ENCODE results near the gene ALDOB.

Gene ALDOB

GRCh38 chr9:101383361-101383760, 52.2 kb downstream of the ALDOB start:
- no peak for DNase-seq (ENCODE audit: low read depth)

- DNase-seq (ENCODE audit: low read depth), result no peak
These were observed 53.7 kb downstream of the ALDOB start for GRCh38 chr9:101381833-101382342.

DNA sequence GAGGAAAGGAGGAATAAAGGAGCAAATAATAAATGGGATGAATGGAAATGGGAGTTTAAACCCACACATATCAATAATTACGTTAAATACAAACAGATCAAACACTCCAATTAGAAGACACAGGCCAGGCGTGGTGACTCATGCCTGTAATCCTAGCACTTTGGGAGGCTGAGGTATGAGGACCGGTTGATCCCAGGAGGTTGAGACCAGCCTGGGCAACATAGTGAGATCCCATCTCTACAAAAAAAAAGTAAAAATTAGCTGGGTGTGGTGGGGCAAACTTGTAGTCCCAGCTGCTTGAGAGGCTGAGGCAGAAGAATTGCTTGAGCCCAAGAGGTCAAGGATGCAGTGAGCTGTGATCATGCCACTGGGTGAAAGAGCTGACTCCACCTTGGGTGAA, 54.5 kb downstream of the ALDOB start:
- no peak for DNase-seq (ENCODE audit: low read depth)

- no peak for DNase-seq (ENCODE audit: low read depth)
These were observed 55.3 kb downstream of the ALDOB start for GRCh38 chr9:101380295-101380694.

DNA sequence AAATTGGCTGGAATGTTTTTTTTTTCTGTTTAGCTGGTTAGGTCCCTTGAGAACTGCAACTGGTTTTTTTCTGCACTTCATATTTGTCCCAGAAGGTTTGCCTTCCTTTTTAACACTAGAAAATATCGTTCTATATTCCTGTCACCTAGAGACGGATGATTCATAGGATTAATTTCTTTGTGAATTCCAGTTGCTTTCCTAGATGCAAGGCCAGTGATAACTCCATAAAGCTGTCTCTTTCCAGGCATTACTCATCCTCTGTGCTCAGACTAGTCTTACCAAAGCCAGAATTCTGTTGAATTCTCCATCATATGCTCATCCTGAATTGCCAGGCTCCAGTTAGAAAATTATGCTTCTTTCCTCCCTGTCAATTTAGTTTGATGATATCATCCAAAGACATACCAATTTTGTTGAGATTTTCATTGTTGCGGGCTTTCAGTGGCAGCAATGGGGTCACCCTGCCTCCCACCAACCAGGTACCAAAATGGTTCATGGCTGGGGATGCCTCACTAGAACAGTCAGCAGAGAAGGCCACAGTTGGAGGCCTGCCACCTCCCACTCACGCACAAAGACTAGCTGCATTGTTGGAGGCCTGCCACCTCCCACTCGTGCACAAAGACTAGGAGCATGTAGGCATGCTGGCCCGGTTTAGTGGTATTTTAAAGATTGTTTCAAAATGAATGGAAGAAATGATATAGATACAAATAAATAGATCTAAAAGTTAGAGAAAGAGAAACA, 59.3 kb downstream of the ALDOB start:
- DNase-seq (ENCODE audit: low read depth), result no peak

DNA sequence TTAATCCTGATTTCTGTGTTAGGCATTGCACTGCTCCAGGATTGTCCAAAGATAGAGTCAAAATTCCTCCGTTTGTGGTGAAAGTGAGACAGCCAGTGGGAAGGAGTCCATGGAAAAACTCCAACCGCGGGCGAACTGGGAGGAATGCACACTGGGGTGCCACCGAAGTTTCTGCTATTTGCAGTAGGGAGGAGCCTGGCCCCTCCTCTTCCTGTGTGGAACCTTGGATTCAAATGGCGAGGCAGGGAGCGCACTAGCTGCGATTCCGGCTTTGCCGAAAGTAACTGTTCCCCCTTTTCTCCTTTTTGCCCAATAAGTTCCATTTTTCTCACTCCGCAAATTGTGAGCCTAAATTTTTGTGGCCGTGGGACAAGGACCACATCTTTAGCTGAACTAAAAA, 60.0 kb downstream of the ALDOB start:
- no peak for DNase-seq (ENCODE audit: low read depth)

DNA sequence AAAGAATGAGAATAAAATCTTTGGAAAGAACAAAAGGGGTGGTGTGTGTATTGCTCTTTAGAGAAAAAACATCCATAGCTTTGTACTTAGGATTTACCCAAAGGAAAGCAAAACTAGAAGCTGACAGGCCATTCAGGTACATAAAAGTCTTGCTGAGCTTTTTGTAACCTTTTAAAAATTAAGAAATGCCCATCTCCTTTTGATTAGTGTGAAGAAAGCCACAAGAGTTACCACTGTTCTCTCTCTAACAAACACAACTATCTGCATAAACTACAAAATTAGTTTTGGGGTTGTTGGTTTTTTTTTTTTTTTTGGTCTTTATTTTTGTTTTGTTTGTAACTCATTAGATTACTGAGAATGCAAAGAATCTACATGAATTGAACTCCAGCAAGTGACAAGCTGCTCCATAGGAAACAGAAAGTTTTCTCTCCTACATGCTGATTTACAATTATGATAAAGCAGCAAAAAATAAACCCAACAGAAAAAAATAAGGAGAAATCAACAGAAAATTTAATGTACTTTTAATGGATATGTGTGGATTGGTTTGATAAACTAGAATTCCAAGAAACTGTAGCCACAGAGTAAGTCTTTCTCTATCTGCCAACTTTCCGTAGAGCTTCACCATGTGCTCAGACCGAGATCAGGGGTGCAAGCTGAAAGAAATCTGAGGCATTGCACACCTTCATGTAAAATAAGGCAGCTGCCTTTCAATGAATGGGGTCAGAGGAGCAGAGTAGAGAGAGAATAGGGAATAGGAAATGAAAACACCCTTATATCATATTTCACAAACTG, 63.1 kb downstream of the ALDOB start:
- no peak for DNase-seq (ENCODE audit: low read depth)

DNA sequence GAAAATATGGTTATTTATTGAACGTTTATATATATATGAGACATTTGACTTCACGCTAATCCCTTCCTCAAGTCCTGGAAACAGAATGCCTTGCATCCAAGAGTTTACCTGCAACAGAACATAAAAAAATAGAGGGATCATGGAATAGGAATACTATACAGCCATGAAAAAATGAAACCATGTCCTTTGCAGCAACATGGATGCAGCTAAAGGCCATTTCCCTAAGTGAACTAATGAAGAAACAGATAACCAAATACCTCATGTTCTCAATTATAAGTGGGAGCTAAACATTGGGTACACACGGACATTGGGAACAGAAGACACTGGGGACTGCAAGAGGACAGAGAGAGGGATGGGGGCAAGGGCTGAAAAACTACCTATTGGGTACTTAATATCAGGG, 63.8 kb downstream of the ALDOB start:
- no peak for DNase-seq (ENCODE audit: low read depth)

Measured in T follicular helper cell (primary cell).